ENCODE data around the gene MRGPRD. TPM values are rescaled to one million over a fixed set of nuclear protein-coding genes. Genes with fewer than 3 reads are reported as not detected.

Gene MRGPRD
- total and polyA plus RNA-seq, 2 donors (not counting 1 experiment from before 2014, with no cell fraction given) = not detected

- peaks cover 2% of the 10 kb centered on the region for H3K9me3 Mint-ChIP-seq (ENCODE audit: insufficient read depth)
- no peaks in the 10 kb centered on the region for H4K20me1 ChIP-seq (ENCODE audit: control insufficient read depth, insufficient read depth, low read length, poor library complexity, severe bottlenecking)
- TF ChIP-seq CTCF (IDR thresholded peaks at IDR 0.05) (no peak), EZH2 (IDR thresholded peaks at IDR 0.05; ENCODE audit: borderline replicate concordance, insufficient read depth, low read depth, low read length, poor library complexity, severe bottlenecking) (no peak)
- no peaks in the 10 kb centered on the region for H3K79me2 ChIP-seq (ENCODE audit: control insufficient read depth, insufficient read depth, low read length)
- no peak for ATAC-seq (ENCODE audit: low read depth)
- H3K4me2 ChIP-seq (replicated peaks; ENCODE audit: low read depth, low read length, poor library complexity, severe bottlenecking) = no peak overlapping the region
- H3K36me3 ChIP-seq (replicated peaks in 1 of 2; ENCODE audit: control extremely low read depth in 1 of 2, control insufficient read depth in 1 of 2, extremely low read depth in 1 of 2, insufficient read depth in 2 of 2, low read length in 1 of 2) = no peaks in the 10 kb centered on the region
- intact Hi-C loops (cut with micrococcal nuclease) = no loop called here
- peaks cover 0 to 7% (median 4%) of the 10 kb centered on the region in 3 donors for H3K9me3 ChIP-seq (ENCODE audit: control extremely low read depth in 1 of 3, control insufficient read depth in 2 of 3, insufficient read depth in 1 of 3, low read length in 2 of 3)
- ChIA-PET CTCF (no interaction called here), POLR2A (no interaction called here)
- H3K9ac ChIP-seq (ENCODE audit: low read length) = no peak overlapping the region
- no peak for DNase-seq
- peaks cover 0 to 23% (median 0%) of the 10 kb centered on the region in 4 experiments for H3K27me3 ChIP-seq (replicated peaks in 1 of 4; ENCODE audit: control extremely low read depth in 1 of 4, control insufficient read depth in 3 of 4, insufficient read depth in 4 of 4, low read length in 3 of 4)
- H2AFZ ChIP-seq (ENCODE audit: insufficient read depth, low read depth, low read length, poor library complexity, severe bottlenecking) = no peak overlapping the region
- no peak overlapping the region for H3K27ac Mint-ChIP-seq
- no peaks in the 10 kb centered on the region for H3K4me1 Mint-ChIP-seq
- H3K27me3 Mint-ChIP-seq = peaks cover 58% of the 10 kb centered on the region
- H3K4me3 Mint-ChIP-seq = no peak overlapping the region
- no peaks in the 10 kb centered on the region for H3K4me1 ChIP-seq (ENCODE audit: control insufficient read depth in 2 of 2, insufficient read depth in 2 of 2, low read length in 2 of 2)
- WGBS (ENCODE audit: insufficient coverage) = 81% methylated on average over 14 of the region's 16 CpGs
- H3K27ac ChIP-seq (ENCODE audit: low read length in 2 of 2) = no peak overlapping the region
- H3K4me3 ChIP-seq (ENCODE audit: control extremely low read depth in 1 of 5, extremely low read depth in 1 of 5, insufficient read depth in 1 of 5, low read depth in 2 of 5, low read length in 4 of 5) = no peak overlapping the region
Measured at GRCh38 chr11:68990995-68991780, 10.4 kb upstream of the MRGPRD start.

DNA sequence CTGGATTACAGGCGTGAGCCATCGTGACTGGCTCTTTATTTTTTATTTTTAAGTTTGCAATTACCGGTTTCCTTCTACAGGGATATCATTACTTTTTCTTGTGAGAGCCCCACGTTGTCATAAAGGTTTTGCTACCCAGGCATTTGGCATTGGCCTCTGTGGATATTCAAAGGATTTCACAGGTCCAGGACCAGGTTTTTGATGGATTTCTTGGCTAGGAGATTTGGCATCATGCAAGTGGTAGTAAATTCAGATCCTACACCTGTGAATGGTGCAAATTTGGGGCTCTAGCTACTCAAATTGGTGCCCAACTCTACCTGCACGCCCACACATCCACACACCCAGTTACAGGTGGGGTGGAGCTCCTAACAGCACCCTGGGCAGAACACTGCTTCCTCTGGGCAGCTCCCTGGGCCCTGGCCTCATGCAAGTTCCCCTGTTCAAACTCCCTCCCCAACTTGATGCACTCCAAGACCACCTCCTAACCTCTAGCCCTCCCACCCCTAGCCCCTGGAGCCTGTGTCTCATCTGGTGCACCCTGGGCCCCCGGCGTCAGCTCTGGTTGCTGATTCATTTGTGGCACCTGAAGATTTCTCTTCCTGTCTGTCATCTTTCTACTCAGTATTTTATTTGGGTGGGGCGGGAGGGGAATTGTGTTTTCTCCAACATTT lies 9.3 kb upstream of the MRGPRD start:
- H3K27me3 Mint-ChIP-seq = peaks cover 58% of the 10 kb centered on the region
- no peak overlapping the region for H3K4me3 Mint-ChIP-seq
- Histone ChIP-seq H3K4me3 (ENCODE audit: control extremely low read depth in 1 of 5, extremely low read depth in 1 of 5, insufficient read depth in 1 of 5, low read depth in 2 of 5, low read length in 4 of 5) (no peak overlapping the region), H2AFZ (ENCODE audit: insufficient read depth, low read depth, low read length, poor library complexity, severe bottlenecking) (no peak overlapping the region), H3K36me3 (replicated peaks in 1 of 2; ENCODE audit: control extremely low read depth in 1 of 2, control insufficient read depth in 1 of 2, extremely low read depth in 1 of 2, insufficient read depth in 2 of 2, low read length in 1 of 2) (no peaks in the 10 kb centered on the region), H3K9me3 (ENCODE audit: control extremely low read depth in 1 of 3, control insufficient read depth in 2 of 3, insufficient read depth in 1 of 3, low read length in 2 of 3) (peaks cover 0 to 7% (median 4%) of the 10 kb centered on the region in 3 donors), H3K79me2 (ENCODE audit: control insufficient read depth, insufficient read depth, low read length) (no peaks in the 10 kb centered on the region), H3K9ac (ENCODE audit: low read length) (no peak overlapping the region), H3K4me1 (ENCODE audit: control insufficient read depth in 2 of 2, insufficient read depth in 2 of 2, low read length in 2 of 2) (no peaks in the 10 kb centered on the region), H3K27ac (ENCODE audit: low read length in 2 of 2) (no peak overlapping the region), H4K20me1 (ENCODE audit: control insufficient read depth, insufficient read depth, low read length, poor library complexity, severe bottlenecking) (no peaks in the 10 kb centered on the region), H3K4me2 (replicated peaks; ENCODE audit: low read depth, low read length, poor library complexity, severe bottlenecking) (no peak overlapping the region), H3K27me3 (replicated peaks in 1 of 4; ENCODE audit: control extremely low read depth in 1 of 4, control insufficient read depth in 3 of 4, insufficient read depth in 4 of 4, low read length in 3 of 4) (peaks cover 0 to 23% (median 0%) of the 10 kb centered on the region in 4 experiments)
- H3K9me3 Mint-ChIP-seq (ENCODE audit: insufficient read depth) = peaks cover 2% of the 10 kb centered on the region
- whole genome bisulfite sequencing (ENCODE audit: insufficient coverage) = 90% methylated on average over 1 of the region's 8 CpGs
- no peak for ATAC-seq (ENCODE audit: low read depth)
- no peak for DNase-seq
- intact Hi-C loops (cut with micrococcal nuclease) = no loop called here
- TF ChIP-seq EZH2 (IDR thresholded peaks at IDR 0.05; ENCODE audit: borderline replicate concordance, insufficient read depth, low read depth, low read length, poor library complexity, severe bottlenecking) (no peak), CTCF (IDR thresholded peaks at IDR 0.05) (no peak)
- POLR2A ChIA-PET = no interaction called here
- CTCF ChIA-PET = no interaction called here
- no peaks in the 10 kb centered on the region for H3K4me1 Mint-ChIP-seq
- H3K27ac Mint-ChIP-seq = no peak overlapping the region
